NCI-H1048 (cell line): ENCODE measurements around the gene CCDC182.

Source experiments
- DNase-seq: peaks from one replicate; lab custom pipeline; 2025; lab: John Stamatoyannopoulos, UW

CCDC182 gene

DNA sequence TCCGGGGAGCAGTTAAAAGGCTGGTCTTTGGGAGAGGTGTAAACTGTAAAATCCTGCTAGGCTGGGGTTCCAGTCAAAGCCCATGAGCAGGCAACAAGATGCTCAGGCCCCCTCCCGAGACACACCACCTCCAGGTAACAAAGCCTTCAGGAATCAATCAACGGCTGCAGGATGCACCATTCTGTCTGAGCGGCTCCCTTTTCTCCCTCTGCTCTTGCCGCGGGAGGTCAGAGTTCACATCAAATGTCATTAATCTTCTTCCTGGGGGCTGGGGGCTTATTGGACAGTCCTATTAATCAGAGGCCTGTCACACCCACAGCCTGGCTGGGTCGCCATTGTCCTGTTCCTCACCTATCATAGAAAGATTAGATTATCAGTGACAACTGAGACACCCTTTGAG is 11.9 kb upstream of the CCDC182 start:
- DNase-seq = no peak

DNA sequence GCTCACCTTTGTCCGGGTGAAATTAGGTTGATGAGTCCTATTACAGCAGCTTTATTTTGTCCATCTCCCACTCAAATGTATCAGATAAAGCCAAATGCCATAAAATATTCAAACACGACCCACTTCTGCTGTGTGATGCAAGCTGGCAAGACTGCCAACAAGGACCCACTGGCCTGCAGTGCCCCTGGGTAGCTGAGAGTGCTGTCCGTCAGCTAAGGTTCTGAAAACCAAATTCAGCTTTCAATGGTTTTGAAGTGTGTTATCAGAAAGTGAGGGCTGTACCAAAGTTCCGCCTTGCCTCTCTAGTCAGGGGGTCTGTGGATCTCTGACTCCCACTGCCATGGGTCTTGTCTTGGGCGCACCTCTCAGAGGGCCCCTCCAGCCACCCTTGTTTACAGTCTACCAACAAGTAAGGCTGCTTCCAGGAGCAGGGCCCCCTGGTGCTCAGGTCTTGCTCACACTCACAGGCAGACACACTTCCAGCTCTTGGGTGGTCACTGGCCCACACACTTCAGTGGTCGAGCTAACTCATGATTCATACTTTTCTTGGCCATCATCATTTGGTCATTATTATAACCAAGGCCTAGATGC is 10.5 kb upstream of the CCDC182 start:
- no peak for DNase-seq

DNA sequence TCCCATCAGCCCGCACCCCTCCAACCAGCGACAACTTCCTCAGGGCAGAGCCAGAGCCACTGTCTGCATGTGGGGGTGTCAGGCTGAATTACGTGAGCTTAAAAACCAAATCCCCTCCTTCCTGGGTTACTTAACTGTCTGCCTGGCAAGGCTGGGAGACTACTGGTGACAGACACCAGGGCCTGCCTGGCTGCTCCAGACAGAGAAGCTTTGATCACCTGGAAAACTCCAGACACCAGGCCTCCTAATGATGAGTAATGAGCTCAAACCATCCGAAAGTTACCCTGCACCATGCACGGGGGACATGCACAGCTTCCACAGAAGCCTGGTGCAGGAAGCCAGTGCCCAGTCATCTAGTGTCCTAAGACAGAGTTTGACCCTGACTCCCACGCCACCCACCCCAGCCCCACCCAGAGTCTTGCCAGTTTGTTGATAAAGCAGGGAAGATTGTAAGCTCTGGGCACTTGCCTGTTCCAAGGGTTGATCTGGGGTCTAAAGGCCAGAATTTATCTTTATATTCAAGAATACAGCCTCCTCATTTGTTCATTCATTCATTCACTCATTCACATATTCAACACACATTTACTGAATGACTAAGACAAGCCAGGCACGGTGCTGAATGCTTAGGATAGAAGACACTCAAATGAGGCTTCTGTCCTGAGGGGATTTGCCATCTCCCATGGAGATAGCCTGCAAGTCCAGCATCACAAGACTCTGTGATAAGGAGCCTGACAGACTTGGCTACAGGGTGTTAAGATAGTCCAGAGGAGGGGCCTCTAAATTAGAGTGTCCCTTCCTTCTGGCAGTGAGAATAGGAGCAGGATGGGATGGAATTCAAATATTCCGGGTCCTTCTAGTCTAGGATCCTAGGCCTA is 7.2 kb upstream of the CCDC182 start:
- DNase-seq = no peak

DNA sequence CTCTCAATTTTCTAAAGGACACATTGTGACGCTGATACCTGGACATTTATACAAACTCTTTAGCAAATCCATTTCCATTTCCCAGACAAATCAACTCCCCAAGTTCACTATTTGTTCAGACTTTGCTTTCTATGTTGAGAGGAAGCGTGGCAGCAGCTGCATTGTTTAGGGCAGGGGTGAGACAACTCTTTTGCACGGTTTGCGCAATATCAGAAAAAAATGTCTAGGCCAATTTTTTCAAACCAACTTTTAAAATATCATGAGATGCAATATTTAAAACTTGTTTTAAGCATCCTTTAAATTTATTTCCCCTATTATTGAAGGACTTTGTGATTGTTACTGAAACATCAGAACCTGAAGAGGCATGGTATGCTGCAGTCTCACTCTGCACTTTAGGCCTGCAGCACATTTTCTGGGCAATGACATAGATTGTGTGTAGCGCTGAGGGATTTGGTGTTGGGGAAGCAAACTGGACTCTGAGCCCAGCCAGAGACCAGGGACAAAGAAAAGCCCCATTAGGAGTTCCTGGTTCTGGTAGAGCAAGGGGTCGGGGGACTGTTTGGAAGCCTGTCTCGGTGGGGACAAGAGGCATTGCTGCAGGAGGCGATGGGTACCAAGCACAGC is 6.4 kb upstream of the CCDC182 start:
- no peak for DNase-seq

- DNase-seq = no peak
Measured at GRCh38 chr17:57750895-57751294, 5.8 kb upstream of the CCDC182 start.

DNA sequence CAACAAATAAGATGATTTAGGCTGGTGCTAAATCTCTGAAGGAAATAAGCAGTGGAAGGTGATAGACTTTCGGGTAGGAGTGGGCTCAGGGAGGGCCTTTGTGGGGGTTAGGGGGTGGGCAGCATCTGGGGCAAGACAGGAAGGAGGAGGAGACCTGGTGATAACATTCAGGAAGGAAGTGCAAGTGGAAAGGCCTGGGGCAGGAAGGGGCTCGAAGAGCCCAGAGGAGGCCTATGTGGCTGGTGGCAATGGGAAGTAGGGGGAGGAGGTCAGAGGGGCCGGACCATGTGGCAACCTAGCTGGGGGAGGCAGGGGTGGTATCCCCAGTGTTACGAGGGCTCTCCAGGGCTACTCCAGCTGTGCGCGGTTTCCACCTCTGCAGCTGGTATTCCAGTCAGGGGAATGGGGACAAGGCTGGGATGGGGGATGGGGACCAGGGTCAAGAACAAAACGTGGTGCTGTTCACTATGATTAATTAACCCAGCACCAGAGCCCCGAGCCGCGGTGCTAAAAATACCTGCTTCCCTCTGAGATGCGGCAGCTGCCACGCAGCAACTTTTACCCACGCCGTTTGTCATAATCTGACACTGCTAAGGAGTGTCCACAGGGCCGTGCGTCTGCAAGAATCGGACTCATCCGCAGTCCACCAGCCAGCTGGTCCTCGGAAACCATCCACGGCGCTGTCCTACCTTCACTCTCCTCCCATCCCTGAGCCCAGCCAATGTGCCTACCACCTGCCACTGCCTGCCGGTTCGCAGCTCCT is 5.2 kb upstream of the CCDC182 start:
- no peak for DNase-seq

DNA sequence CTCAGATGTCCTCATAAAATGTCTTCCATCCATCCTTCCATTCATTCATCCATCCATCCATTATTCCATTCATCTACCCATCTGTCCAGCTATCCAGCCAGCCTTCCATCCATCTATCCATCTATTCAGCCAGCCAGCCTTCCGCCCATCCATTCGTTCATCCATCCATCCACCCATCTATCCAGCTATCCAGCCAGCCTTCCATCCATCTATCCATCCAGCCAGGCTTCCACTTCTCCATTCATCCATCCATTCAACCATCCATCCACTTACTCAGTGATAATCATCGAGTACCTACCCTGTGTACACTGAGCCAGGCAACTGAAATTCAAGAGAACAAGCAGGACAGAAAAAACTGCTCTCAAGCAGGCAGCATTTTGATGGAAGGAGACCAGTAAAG is 4.6 kb upstream of the CCDC182 start:
- no peak for DNase-seq

- DNase-seq = no peak
Measured at GRCh38 chr17:57747221-57748017, 2.3 kb upstream of the CCDC182 start.

- no peak for DNase-seq
Measured at GRCh38 chr17:57746221-57746620, 1.1 kb upstream of the CCDC182 start.

DNA sequence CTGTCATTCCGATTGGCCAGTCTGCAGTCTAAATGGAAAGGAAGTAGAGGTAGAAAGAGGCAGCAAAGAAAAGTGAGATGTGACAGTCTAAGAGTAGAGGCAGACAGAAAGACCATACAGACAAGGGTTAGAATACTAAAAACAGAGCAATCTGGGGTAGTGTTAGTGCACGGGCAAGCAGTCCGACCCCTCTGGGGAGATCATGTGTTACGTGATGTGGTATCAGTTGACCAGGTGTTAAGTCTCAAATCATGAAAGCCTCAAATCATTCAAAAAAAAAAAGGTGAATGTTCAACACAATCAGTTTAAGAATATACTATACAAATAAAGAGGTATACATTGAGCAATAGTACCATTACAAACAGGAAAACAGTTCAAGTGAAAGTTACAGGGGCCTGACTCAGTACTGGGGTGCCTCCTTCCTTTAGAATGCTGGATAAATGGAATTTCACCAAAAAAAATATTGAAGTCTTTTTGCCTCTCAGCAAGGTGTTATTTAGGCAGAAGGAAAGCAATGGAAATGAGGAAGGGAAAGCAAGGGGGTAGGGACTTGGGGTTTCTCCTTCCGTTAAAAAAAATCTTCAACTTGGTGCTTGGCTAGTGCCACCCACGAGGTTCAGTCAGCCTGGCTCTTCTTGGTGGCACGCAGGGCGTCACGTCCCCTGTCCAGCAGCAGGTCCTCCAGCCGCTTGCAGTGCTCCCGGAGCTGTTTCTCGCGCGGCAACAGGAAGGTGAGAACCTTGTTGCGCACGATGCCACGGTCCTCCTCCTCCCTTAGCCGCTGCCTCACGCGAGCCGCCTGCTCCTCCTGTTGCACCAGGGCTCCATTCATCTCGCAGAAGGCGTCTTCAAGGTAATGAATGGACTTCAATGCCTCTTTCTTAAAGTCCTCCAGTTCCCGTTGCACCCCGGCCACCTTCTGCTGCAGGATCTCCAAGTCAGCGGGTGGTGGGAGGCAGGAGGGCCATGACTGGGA is 616 bp downstream of the CCDC182 start:
- DNase-seq = no peak

DNA sequence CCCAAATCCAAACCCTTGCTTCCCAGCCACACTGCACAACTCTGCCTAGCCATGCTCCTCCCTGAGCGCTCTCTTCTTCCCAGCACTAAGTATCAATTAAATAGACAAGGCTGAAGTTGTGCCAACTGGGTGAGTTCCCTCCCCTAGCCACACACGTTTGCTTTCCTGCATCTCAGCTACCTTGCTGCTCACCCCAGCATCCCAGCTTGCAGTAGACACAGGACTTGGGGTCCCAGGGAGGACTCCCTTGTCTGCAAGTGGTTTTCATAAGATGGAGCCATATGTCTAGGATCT is 4.9 kb downstream of the CCDC182 start:
- DNase-seq = no peak

DNA sequence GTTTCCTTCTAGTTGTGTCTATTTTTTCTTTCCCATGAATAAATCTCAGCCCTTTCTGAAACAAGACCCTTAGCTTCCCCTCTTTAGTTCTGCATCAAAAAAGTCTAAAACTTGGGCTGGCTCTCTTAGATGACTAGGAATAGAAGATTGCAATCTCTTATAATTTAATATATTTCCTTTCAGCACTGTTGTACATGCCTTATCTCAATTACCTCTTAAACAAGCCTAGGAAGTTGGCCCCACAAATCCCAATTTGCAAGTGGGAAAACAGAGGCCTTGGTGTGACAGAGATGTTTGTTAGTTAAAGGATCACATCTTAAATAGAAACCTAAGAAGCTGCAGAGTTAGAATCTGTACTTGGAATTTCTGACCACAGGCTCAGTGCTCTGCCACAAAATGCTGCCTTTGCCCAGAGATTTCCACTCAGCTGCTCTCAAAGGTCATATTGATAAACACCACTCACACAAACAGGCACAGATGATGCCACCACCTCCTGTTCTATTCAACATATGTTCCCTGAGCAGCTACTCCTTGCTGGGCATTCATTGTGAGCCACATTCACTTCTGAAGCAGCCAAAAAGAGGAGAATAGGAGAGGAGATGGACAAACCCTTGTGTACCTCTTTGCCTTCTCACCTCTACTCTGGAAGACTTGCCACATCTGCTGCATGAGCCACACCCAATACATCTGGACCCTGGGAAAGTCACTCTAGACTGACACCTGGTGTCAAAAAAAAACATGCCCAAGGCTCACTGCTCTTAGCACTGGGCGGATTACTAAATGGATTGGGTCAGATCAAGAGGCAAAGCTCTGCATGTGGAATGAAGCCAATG is 5.5 kb downstream of the CCDC182 start:
- no peak for DNase-seq

DNA sequence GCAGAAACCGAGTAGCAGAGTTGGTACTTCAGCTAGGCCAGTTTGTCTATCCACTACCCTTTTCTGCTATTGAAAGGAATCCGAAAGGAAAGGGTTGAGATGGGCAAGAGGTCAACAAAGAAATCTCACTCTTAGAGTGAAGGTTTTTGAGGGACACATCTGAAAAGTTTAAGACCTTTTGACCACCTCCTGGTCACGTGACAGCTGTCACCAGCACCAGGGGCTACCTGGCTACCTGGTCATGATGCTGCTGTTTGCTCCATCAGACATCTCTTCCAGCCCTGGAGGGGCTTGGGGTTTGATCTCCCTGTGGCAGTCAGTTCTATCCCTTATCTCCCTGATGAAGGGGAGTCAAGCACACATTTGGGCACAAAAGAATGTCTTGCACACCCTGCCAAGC is 7.6 kb downstream of the CCDC182 start:
- no peak for DNase-seq

DNA sequence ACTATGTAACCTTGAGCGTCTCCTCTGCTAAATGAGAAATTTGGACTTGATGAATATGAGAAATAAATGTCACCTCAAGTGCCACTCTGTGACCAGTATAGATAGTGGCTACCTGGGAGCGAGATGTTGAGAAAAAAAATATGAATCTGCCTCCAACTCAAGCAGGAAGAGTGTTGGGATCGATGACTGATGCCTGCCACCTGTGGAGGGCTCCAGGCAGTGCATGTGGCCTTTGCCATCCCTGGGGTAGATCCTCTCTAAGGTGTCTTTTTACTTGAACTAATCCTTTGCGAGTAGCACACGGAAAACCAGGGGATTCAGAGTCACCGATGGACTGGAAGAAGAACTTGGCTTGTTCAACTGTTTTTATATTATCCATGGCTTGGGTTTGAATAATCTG is 9.4 kb downstream of the CCDC182 start:
- no peak for DNase-seq

DNA sequence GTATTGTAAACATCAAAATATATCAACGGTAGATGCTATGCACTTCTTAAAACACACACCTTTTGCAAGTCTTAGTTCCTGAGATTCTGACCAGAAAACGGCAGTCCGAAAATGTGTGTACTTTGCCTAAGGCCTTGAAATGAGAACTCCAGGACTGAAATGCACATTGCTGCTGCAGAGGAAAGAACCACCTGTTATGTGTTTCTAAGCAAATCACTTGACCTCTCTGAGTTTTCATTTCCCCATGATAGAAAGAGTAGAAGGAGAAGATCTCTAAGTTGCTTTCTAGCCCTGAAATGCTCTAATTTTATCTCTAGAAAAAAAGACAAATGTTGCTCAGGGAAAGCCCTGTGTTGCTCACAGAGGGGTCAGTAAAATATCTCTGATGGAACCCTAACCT is 9.9 kb downstream of the CCDC182 start:
- DNase-seq = no peak

GRCh38 chr17:57733085-57733484 is 12.0 kb downstream of the CCDC182 start:
- DNase-seq = no peak

GRCh38 chr17:57732062-57732461 is 13.0 kb downstream of the CCDC182 start:
- no peak for DNase-seq

- no peak for DNase-seq
Measured at GRCh38 chr17:57730026-57730701, 14.9 kb downstream of the CCDC182 start.

DNA sequence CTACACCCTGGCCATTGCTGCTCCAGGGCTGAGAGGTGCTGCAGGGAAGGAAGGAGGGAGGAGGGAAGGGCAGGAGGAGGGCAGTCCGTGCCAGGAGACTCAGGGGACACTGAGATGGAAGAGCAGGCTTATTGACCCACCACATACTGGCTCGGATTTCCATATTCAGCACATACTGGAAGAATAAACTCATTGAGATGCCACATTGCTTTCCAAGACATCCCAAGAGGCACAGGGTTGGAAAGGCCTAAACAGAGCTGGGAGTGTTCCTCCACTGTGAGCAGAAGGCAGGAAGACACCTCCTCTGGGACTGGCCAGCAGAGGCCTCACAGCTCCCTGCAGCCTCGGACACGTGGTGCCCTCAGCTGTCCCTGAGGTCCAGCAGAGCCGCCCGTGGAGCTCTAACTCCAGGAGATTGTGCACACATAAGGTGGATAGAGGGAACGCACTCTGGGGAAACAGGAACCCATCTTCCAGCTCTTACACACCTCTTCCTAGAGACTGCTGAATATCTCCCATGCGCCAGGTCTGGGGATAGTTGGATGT is 17.4 kb downstream of the CCDC182 start:
- DNase-seq = no peak
